Stimulated activated CD8-positive, alpha-beta memory T cell treated with anti-CD3 and anti-CD28 coated beads, Interleukin-12 subunit alpha, Interleukin-12 subunit beta, amount 100 ng/mL, for 1 hour (primary cell): ENCODE data around the gene GADD45B.

Experiments used
- DNase-seq: peaks from one replicate; pipeline ENCODE4 v3.0.0-alpha.2; 2020; ENCODE audit warnings: low read depth

Gene GADD45B

GRCh38 chr19:2475702-2476450 is at the start of gene GADD45B:
GADD45B (plus strand) TSS chr19:2476127; CDS start chr19:2476359, 232 bp downstream.
- DNase-seq: peak; percentile 96

GRCh38 chr19:2426611-2427428 is 49.1 kb upstream of the GADD45B start:
- no peak for DNase-seq

GRCh38 chr19:2427429-2428320 is 48.3 kb upstream of the GADD45B start, which contains the start of gene TIMM13:
TIMM13 (minus strand) TSS chr19:2427586; CDS start chr19:2427533, 53 bp downstream.
- DNase-seq: peak; percentile 94

GRCh38 chr19:2428321-2428690 is 47.6 kb upstream of the GADD45B start:
- no peak for DNase-seq

- no peak for DNase-seq
These were observed 46.9 kb upstream of the GADD45B start for GRCh38 chr19:2428756-2429711.

GRCh38 chr19:2429917-2430535 is 45.9 kb upstream of the GADD45B start:
- DNase-seq: no peak

GRCh38 chr19:2431318-2432055 is 44.4 kb upstream of the GADD45B start:
- no peak for DNase-seq

GRCh38 chr19:2432131-2432848 is 43.6 kb upstream of the GADD45B start:
- no peak for DNase-seq

- DNase-seq: no peak
These were observed 42.1 kb upstream of the GADD45B start for GRCh38 chr19:2433854-2434253.

GRCh38 chr19:2434267-2434666 is 41.7 kb upstream of the GADD45B start:
- DNase-seq: no peak

- DNase-seq: no peak
These were observed 41.1 kb upstream of the GADD45B start for GRCh38 chr19:2434721-2435265.

- no peak for DNase-seq
These were observed 39.5 kb upstream of the GADD45B start for GRCh38 chr19:2436384-2436783.

- no peak for DNase-seq
These were observed 39.0 kb upstream of the GADD45B start for GRCh38 chr19:2436926-2437325.

GRCh38 chr19:2438178-2438577 is 37.7 kb upstream of the GADD45B start:
- no peak for DNase-seq

- DNase-seq: no peak
These were observed 35.4 kb upstream of the GADD45B start for GRCh38 chr19:2440515-2440914.

GRCh38 chr19:2441096-2441752 is 34.7 kb upstream of the GADD45B start:
- DNase-seq: no peak

- no peak for DNase-seq
These were observed 32.7 kb upstream of the GADD45B start for GRCh38 chr19:2443116-2443784.

- DNase-seq: no peak
These were observed 32.1 kb upstream of the GADD45B start for GRCh38 chr19:2443785-2444182.
